ENCODE results near the gene ESPL1. TPM values are rescaled to one million over a fixed set of nuclear protein-coding genes. Genes with fewer than 3 reads are reported as not detected.

The ESPL1 gene
- total RNA-seq, 1 donor from 2014 or later: 75.1 TPM

- intact Hi-C loops (cut with micrococcal nuclease): no loop called here
These were observed 65.2 kb downstream of the ESPL1 start for GRCh38 chr12:53333289-53333688.

- intact Hi-C loops (cut with micrococcal nuclease): no loop called here
These were observed 65.7 kb downstream of the ESPL1 start for GRCh38 chr12:53333845-53334244.

GRCh38 chr12:53334822-53335221, 66.7 kb downstream of the ESPL1 start:
- intact Hi-C loops (cut with micrococcal nuclease): no loop called here

- intact Hi-C loops (cut with micrococcal nuclease): no loop called here
These were observed 68.1 kb downstream of the ESPL1 start, which contains the start of gene SP7 for GRCh38 chr12:53336181-53336681. SP7 (minus strand) TSS chr12:53336354; CDS start chr12:53335646, 708 bp downstream.

- intact Hi-C loops (cut with micrococcal nuclease): no loop called here
These were observed 69.9 kb downstream of the ESPL1 start for GRCh38 chr12:53338017-53338416.

GRCh38 chr12:53338916-53339315, 70.8 kb downstream of the ESPL1 start:
- intact Hi-C loops (cut with micrococcal nuclease): no loop called here

GRCh38 chr12:53340398-53340797, 72.3 kb downstream of the ESPL1 start:
- intact Hi-C loops (cut with micrococcal nuclease): no loop called here

Other genes starting within 250 kb of the ESPL1 start
- 1.3 and 1.6 TPM in 2 replicates for gene TNS2, start 218.2 kb upstream of the ESPL1 start, total RNA-seq
- 29.8 and 30.0 TPM in 2 replicates for gene SPRYD3, start 188.9 kb upstream of the ESPL1 start, total RNA-seq
- gene IGFBP6, start 170.6 kb upstream of the ESPL1 start, total RNA-seq: 0.43 and 0.48 TPM in 2 replicates
- gene SOAT2, start 164.8 kb upstream of the ESPL1 start, total RNA-seq: 0.43 and 0.45 TPM in 2 replicates
- 33.7 and 39.6 TPM in 2 replicates for gene ZNF740, start 87.6 kb upstream of the ESPL1 start, total RNA-seq
- 24.9 and 25.3 TPM in 2 replicates for gene CSAD, start 87.4 kb upstream of the ESPL1 start, total RNA-seq
- 742 and 770 TPM in 2 replicates for gene ITGB7, start 61.0 kb upstream of the ESPL1 start, total RNA-seq
- gene RARG, start 36.1 kb upstream of the ESPL1 start, total RNA-seq: 47.6 and 49.0 TPM in 2 replicates
- 287 and 296 TPM in 2 replicates for gene PFDN5, start 27.2 kb downstream of the ESPL1 start, total RNA-seq
- 58.6 and 64.5 TPM in 2 replicates for gene MYG1, start 31.4 kb downstream of the ESPL1 start, total RNA-seq
- 74.0 and 79.3 TPM in 2 replicates for gene AAAS, start 53.3 kb downstream of the ESPL1 start, total RNA-seq
- gene SP7, start 68.1 kb downstream of the ESPL1 start, total RNA-seq: not detected in 2 replicates
- 80.0 TPM in 2 replicates for gene SP1, start 111.9 kb downstream of the ESPL1 start, total RNA-seq
- 0.14 TPM in 1 of 2 replicates, not detected in the other for gene AMHR2, start 155.6 kb downstream of the ESPL1 start, total RNA-seq
- gene PRR13, start 173.4 kb downstream of the ESPL1 start, total RNA-seq: 189 and 197 TPM in 2 replicates
- 812 and 834 TPM in 2 replicates for gene PCBP2, start 183.8 kb downstream of the ESPL1 start, total RNA-seq
- gene MAP3K12, start 231.2 kb downstream of the ESPL1 start, total RNA-seq: 20.4 and 25.0 TPM in 2 replicates
- 41.2 and 43.8 TPM in 2 replicates for gene TARBP2, start 233.0 kb downstream of the ESPL1 start, total RNA-seq
- gene NPFF, start 239.2 kb downstream of the ESPL1 start, total RNA-seq: not detected in 2 replicates